AG09309 (cell line): ENCODE measurements around the gene MPRIP.
"Not testable (repeated sequence)": the region's sequence is repeated elsewhere in the genome, so short reads cannot be mapped to it uniquely, and the experiment has no call there.

Source experiments
- DNase-seq: peaks from one replicate; pipeline ENCODE4 v3.0.0-alpha.2; 2010; ENCODE audit warnings: low read depth
- H3K4me3 ChIP-seq: 2 replicates; pipeline ENCODE4 v1.5.1; 2011; ENCODE audit warnings: mild to moderate bottlenecking, low read depth, low read length, moderate library complexity; ENCODE audit not compliant: control insufficient read depth
- TF ChIP-seq, protein P1 (sequence below): IDR thresholded peaks from 2 replicates; pipeline ENCODE4 v1.5.1; 2011; ENCODE audit warnings: mild to moderate bottlenecking, low read depth, low read length, inconsistent platforms; ENCODE audit not compliant: insufficient read depth, control insufficient read depth; ENCODE audit errors: missing control alignments

MPRIP gene

DNA sequence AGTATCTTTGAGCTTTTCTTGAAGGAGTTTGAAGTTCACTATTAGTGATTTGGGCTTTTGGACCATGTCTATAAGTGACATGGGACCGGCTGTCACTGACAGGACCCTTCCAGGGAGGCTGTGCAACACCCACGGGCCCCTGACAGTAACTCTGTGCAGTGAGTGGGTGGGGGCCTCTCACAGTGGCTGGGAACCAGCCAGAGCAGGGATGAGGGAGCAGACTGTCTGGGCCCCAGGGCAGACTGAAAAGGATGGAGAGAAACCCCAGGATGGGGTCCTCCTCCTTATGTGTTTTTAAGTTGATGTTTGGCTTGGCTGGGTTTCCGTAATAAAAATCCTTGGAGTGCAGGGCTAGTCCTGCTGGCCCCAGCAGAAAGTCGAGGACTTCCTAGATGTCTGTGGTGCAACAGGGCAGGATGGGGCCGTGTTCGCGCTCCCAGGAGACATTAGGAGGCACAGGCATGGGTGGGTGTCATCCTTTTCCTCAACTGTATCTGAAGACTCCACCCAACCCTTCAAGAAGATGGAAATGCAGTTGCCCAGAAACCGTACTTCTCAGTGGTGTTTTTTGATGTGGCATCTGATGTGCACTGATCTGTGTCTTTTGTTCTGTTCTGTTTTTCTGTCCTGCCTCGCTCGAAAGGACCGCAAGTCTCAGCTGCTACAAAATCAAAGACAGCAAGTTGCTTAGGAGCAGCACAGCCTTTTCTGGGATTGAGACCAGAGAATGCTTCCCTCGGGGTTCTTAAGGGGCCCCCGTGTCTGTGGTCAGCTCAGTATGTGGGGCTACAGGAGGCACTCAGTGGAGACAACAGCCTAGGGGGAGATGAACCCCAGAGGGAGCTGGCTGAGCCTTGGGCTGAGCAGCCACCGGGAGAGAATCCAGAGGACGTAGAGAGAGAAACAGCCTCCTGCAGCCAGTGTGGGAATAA lies 139.7 kb downstream of the MPRIP start:
- no peak for DNase-seq
- TF ChIP-seq, protein P1, sequence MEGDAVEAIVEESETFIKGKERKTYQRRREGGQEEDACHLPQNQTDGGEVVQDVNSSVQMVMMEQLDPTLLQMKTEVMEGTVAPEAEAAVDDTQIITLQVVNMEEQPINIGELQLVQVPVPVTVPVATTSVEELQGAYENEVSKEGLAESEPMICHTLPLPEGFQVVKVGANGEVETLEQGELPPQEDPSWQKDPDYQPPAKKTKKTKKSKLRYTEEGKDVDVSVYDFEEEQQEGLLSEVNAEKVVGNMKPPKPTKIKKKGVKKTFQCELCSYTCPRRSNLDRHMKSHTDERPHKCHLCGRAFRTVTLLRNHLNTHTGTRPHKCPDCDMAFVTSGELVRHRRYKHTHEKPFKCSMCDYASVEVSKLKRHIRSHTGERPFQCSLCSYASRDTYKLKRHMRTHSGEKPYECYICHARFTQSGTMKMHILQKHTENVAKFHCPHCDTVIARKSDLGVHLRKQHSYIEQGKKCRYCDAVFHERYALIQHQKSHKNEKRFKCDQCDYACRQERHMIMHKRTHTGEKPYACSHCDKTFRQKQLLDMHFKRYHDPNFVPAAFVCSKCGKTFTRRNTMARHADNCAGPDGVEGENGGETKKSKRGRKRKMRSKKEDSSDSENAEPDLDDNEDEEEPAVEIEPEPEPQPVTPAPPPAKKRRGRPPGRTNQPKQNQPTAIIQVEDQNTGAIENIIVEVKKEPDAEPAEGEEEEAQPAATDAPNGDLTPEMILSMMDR = no peak
- H3K4me3 ChIP-seq = no peak overlapping the region

DNA sequence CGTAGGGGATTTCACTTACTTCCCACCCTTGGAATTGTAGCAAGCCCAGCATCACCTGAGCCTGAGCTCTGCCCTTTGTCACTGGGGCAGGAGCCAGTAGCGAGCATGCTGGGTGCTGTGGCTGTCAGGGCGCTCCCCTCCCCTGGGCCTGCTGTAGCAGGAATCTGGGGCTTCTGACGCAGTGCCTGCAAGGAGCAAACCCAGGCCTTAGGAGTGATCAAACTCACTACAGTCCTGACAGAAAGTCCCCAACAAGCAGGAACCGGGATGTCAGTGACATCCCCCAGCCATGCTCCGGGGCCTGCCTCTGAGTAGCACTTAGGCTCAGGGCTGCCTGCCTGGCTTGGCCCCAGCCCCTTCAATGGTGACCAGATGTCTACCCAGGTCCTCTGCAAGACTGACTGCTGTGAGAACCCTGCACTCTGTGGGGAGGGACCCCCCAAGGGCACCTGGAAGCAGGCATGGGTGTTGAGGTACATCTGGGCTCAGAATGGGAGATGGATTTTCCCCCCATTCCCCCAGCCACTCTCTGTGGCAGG lies 140.4 kb downstream of the MPRIP start:
- no peak for DNase-seq
- no peak overlapping the region for H3K4me3 ChIP-seq
- TF ChIP-seq, protein P1 = no peak

DNA sequence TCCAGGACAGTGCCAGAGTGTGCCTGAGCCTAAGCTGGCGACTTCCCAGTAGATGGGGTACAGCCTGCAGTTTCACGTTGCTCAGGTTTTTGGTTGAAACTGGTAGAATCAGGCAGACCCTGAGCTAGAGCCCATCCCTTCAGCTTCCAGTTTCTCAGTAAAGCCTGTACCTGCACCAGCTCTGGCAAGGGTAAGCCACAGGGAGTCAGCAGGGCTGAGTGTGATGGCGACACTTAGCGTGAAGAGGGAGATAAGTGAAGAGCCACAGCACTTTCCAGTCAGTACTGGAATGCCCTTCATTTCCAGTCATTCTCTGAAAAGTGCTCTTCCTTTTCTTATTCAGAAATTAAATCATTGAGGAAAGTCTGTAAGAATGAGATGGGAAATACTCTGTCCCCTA lies 141.5 kb downstream of the MPRIP start:
- TF ChIP-seq, protein P1 = no peak
- no peak for DNase-seq

DNA sequence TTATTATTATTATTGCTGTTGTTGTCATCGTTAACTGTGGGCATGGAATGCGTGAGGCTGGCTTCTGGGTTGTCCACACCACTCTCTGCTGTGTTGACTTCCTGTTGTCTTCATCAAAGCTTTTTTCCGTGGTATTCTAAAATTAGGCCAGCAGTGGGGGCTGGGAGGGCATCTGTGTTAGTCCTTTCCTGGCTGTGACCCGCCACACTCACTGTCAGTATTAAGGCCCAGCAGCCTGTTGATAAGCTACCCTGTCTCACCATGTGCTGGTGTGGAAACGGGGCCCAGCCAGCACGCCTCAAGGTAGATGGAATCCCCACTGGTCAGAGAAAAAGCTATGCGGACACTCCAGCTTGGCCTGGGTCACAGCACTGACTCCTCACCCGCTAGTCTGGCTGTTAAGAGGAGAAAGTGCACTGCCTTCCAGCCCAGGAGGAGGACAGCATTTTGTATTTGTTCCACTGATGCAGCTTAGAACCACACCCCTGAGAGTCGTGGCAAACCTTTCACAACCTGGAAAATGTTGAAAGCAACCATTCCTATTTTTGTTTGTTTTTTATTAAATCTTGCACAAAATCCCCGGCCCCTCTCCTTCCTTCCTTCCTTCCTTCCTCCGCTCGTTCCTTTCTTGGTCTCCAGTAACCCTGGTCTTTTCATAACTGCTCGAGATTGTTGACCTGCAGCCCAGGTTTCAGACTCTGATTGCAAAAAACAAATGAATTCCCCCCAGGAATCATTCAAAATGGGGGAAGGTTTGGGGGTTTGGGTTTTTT lies 142.9 kb downstream of the MPRIP start:
- not testable (repeated sequence) for DNase-seq, H3K4me3 ChIP-seq

More for the DNA sequence above, 141.5 kb downstream of the MPRIP start:
- H3K4me3 ChIP-seq = no peak overlapping the region

DNA sequence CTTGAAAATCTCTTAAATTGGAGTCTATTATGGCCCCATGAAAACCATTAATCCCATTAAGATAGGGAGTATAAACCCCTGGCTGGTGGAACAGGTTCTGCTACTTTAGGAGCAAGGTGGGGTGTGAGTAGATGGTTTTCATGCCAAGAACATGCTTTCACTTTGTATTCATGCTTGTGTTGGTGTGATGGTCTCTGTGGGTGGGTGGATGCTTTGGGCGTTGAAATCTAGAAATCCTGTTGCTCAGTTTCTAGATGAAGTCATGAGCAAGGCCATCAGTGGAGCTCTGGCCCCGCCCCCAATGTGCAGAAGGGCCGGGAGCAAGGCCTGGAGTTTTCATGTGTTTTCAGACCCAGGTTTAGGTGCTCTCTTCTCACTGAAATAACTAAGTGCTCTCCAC lies 143.8 kb downstream of the MPRIP start:
- TF ChIP-seq, protein P1 = no peak
- no peak overlapping the region for H3K4me3 ChIP-seq
- DNase-seq = no peak

DNA sequence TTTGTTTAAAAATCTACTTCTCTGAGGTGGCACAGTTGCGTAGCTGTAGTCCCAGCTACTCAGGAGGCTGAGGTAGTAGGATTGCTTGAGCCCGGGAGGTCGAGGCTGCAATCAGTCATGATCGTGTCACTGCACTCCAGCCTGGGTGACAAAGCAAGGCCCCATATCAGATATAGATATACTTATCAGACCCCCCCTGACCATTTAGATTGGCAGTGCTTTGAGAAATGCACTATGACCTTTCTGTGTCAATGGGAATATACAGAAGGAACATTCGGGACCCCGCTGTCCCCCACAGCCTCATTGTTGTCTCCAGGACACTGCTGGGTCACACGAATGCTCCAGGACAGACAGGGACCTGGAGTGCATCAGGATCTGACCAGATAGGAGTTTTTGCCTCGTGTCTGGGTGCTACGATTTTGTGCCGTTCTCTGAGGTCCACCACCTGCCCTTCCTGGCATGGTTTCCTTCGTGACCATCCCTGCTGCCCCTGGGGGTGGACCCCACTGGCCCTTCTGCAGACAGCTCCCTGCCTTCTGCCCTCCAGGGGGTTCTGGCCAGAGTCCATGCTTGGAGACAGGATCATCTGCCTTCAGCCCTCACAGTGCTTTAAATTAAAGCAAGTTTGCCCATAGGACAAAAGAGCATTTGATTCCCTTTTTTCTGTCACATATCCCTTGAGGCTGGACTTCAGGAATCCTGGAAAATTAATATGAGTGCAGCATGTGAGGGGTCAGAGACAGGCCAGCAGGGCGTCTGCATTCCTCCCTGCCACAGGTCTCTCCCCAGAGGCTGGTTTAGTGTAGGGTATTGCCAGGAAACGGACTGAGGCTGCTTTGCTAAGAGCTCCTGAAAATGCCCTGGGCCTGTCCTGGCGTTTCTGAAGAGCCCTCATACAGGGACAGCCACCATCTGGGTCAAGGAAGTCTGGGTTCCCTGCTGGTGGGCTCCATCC lies 144.6 kb downstream of the MPRIP start:
- TF ChIP-seq, protein P1 = no peak
- DNase-seq = no peak

More for the DNA sequence above, 144.6 kb downstream of the MPRIP start:
- no peak overlapping the region for H3K4me3 ChIP-seq
